NCI-H446 (cell line): ENCODE measurements around the gene KIF26B.

Experiments used
- DNase-seq, 2 experiments: peaks; one replicate each; lab custom pipeline; 2025; lab: John Stamatoyannopoulos, UW

KIF26B gene

GRCh38 chr1:245209658-245210435 is 55.1 kb downstream of the KIF26B start:
- no peak for DNase-seq

DNA sequence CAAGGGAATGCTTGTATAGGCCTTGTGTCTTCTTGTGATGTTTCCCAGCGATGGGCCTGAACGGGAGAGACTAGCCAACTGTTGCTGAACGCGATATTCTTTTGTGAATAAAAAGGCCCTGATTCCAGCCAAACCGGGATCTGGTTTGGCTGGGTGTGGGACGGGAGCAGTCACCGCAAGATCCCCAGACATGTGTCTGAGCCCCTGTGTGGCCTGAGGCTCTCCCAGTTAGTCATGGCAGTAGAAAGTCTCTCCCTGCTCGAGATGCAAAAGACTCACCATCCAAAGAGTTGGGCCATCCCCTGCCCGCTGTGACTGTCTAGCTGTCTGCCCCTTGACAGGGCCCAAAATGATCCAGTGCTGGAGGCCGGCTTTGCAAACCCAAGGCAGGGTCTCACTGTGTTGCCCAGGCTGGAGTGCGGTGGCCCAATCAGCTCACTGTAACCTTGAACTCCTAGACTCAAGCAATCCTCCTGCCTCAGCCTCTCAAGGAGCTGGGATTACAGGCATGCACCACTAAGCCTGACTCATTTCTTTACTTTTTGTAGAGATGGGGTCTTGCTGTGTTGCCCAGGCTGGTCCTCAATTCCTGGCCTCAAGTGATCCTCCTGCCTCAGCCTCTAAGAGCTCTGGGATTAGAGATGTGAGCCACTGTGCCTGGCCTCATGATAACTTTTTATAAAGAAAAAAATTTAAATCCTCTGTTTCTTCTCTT is 56.4 kb downstream of the KIF26B start:
- DNase-seq = no peak

DNA sequence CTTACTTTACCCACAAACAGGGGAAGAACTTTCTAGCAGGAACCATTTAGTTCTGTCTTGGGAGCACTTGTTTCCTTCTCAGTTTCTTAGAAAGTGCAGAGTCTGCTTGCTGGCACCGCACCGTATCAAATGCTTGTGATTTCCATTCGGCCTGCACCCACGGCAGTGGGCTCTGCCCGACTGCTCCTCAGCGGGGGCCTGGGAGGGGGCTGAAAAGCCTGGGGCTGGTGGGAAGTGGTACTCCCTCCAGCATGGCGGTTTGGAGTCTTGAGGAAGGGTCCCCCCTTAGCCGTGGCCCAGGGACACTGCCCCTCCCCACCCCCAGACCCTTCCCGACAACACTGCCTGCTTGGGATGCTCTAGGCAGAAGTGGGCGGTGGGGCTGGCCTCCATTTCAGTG is 57.0 kb downstream of the KIF26B start:
- DNase-seq = no peak

- no peak for DNase-seq
Observed at GRCh38 chr1:245212221-245212710, 57.5 kb downstream of the KIF26B start.

- DNase-seq = no peak
Observed at GRCh38 chr1:245213066-245213831, 58.5 kb downstream of the KIF26B start.

- DNase-seq = no peak
Observed at GRCh38 chr1:245215071-245215470, 60.3 kb downstream of the KIF26B start.

DNA sequence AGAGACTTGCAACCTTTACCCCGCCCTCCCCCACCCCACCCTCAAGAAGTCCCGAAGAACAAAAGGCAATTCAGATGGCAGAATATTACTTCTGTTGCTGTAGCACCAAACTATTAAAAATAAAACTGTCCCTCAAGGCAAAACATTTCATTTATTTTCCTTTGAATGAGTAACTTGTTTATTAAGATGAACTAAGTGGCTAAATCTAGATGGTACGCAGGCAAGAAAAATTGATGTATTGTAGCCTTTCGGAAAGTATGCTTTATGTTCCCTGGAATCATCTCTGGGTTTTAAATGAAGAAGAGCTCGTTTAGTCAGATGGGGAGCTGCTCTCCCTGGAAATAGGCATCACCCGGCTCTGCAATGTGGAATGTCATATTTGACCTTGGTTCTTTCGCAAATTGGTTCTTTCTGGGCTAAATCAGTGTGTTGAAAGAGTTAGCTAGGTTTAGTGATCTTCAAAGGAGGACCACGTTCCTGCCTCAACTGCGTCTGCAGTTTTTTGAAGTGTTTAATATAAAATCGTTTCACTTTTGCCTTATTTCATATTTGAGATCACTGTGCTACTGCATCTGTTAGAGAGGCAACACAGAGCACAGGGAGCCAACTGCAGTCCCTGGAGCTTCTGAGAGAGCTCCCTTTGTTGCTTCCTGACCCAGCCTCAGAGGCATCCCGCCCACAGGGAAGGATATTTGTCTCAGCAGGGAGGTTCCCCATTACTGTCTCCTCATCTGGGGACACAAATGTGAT is 61.8 kb downstream of the KIF26B start:
- no peak for DNase-seq

DNA sequence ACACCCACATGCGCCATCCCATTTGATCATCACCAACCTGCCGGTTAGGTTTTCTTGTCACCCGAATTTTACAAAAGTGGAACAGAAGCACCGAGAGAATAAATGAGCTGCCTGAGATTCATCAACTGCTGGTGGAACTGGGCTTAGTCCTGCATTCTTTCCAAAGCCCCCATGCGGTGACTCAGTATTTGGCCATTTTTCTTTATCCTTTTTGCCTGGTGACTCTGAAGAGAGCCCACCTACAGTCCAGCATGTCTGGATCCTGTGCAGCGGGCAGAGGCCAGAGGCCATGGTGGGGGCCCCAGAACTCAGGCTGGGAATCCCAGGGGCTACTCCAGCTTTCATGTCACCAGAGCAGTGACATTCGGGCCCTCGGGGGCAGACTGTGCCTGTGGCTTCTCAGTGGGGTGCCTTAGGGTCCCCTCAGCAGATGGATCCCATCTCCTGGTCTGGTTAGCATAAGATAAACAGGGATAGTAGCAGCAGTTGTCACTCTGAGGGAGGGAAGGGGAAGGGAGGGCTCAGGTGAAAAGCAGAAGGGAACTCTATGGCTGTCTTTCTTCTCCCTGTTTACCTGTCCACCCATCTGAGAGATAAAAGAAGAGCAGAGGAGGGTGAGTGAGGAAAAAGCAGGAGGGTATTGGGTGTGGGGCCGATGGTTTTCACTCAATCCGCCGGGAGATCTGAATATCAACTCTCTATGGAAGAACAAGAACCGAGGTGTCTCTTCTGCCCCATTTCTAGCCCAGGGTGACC is 63.2 kb downstream of the KIF26B start:
- DNase-seq = no peak

DNA sequence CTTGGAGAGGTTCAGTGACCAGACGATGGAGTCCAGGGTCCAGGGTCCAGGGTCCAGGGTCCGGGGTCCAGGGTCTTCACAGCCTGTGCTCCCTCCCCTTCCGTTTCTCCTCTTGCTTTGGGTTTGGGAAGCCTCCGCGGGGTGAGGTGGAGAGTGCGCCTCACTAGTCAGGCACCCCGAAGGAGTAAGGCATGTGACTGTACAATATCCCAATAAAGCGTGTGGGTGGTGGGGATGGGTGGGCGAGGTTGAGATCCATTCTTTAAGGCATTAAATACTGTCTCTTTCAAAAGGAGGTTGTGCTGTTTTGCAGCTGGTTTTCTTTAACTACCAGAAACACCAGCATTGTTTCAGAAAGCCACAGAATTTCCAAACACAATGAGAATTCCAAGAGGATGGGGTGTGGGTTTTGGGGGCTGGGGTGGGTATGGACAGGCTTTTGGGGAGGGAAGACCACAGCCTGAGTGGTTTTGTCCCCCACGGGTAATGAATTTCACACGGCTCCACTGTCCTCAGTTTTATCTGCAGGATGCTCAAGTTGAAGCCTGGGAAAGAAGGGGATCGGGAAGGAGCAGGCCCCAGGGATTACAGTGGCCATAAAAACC is 65.7 kb downstream of the KIF26B start:
- no peak for DNase-seq

- DNase-seq = no peak
Observed at GRCh38 chr1:245221805-245222204, 67.0 kb downstream of the KIF26B start.

DNA sequence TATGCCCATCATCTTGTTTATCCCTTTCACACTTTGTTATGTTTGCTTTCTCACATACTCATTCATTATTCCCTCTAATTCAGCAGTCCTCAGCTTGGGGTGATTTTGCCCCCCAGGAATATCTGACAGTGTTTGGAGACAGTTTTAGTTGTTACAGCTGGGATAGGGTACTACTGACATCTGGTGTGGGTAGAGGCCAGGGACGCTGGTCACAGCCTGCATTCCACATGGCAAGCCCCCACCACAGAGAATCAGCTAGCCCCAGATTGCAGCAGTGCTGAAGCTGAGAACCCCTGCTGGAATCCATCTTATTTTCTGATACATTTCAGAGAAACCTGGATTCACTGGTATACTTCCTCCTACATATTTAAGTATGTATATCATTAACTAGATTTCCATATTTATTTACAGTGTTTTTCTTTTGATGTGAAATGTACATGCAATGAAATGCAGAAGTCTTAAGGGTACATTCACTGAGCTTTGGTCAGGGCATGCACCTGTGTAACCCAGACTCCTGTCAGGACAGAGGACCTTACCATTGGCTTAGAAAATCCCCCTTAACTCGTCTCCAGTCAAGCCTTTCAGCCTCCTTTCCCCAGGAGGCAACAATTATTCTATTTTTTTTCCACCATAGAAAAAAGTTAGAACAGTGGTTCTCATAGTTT is 68.3 kb downstream of the KIF26B start:
- DNase-seq = no peak

DNA sequence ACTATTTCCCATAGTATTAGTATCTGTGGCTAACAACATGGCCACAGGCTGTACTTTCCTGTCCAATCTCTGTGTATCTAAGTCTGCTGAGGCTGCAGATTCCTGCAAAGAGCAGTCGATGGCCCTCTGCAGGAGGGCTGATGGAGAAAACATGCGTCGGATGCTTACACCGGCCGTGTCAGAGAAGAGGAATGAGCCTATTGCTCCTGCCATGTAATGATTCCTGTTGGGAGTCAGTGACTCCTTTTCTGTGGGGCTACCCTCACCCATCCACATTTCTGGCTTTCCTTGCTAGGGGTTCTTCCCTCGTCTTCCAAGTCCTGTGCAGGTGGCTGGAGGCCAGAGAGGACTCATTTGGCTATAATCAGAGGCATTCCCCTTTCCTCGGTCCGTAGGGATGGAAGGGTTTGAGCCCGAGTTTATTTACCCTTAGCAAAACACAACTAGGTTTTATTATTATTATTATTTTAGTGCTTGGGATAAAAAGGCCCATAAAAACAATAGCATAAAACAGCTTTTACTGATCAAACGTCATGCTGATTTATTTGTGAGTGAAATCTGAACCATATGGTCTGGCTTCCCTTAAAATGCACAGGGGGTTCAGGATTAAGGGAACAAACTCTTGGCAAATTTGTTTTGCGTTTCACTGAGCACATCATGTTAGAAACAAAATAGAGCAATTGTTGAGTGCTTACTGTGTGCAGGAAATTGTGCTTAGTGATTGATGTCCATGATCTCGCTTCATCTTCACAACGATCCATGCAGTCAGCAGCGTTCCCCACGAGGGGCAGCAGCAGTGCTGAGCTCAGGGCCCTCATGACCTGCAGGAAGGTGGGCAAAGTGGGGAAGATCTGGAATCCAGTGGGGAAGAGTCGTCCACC is 70.8 kb downstream of the KIF26B start:
- DNase-seq = no peak

DNA sequence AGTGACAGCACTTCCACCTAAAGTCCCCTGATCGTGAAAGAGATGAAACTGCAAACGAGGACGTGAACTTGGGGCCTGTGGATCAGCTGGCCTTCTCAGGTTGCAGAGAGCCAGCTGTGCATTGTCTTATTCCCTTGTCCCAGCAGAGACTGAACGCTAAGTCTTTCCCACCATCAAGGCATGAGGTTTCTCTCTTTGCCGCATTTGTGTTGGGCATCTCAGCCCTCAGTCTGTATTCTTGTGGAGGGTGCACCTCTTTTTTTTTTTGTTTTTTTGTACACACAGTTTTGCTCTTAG is 71.4 kb downstream of the KIF26B start:
- no peak for DNase-seq

- no peak for DNase-seq
Observed at GRCh38 chr1:245229051-245229450, 74.3 kb downstream of the KIF26B start.

GRCh38 chr1:245232931-245233330 is 78.1 kb downstream of the KIF26B start:
- DNase-seq = no peak

GRCh38 chr1:245234217-245235081 is 79.7 kb downstream of the KIF26B start:
- no peak for DNase-seq

DNA sequence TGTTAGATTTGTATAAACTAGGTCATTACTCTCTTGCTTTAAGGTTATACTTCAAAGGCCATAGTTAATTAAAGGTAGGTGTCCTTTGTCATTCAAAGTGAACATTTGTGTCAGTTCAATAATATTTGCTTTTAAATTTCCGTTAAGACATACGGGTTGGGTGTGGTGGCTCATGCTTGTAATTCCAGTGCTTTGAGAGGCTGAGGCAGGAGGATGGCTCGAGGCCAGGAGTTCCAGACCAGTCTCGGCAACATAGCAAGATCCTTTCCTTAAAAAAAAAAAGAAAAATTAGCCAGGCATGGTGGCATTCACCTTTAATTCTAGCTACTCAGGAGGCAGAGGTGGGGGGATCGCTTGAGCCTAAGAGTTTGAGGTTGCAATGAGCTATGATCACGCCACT is 80.4 kb downstream of the KIF26B start:
- DNase-seq = no peak

DNA sequence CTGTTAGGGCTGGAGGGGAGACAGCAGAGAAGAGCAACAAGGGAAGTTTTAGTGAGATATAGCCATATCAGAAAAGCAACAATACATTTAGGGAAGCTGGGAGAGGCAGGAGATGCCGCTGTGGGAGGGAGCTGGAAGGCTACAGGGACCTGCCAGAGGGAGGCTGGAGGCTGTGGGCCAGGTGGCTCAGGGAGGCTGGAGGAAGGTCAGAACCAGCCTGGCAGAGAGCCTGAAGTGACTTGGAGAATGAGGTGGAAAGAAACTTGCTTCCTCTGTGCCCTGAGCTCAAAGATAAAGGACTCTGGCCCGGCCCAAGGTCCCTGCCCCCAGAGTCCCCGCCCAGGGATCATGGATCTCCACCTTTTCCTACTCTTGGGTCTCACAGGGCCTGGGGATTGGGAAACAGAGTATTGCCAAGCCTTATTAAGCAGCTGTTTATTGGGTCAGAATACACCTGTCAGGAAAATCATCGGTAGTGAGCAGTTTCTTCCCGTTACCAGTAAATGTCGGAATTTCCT is 85.9 kb downstream of the KIF26B start:
- DNase-seq = no peak
